ENCODE measurements around the gene KRT36.

Gene KRT36

GRCh38 chr17:41521574-41522261 is 32.0 kb upstream of the KRT36 start:
- DNase-seq = no peak

GRCh38 chr17:41520821-41521521 is 31.3 kb upstream of the KRT36 start:
- DNase-seq = no peak

GRCh38 chr17:41519501-41520224 is 30.0 kb upstream of the KRT36 start:
- no peak for DNase-seq

GRCh38 chr17:41518789-41519449 is 29.2 kb upstream of the KRT36 start, which contains the start of gene KRT15:
Gene KRT15 (minus strand): TSS chr17:41518890. CDS start chr17:41518827, 63 bp downstream.
- no peak for DNase-seq

- DNase-seq = no peak
These were observed 28.3 kb upstream of the KRT36 start for GRCh38 chr17:41518031-41518430.

DNA sequence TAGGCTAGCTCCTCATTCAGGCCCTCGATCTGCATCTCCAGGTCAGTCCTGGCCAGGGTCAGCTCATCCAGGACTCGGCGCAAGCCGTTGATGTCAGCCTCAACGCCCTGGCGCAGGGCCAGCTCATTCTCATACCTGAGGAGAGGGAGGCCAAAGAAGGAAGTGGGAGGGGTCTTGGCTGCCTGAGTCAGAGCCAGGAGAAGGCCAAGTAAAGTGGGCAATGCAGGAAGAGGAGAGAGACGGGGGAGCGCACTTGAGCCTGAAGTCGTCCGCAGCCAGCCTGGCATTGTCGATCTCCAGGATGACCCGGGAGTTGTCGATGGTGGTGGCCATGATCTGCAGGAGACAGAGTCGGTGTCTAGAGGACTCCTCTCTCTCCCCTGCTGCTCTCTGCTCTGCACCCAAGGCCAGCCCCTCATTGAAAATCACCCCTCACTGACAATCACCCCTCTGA is 27.1 kb upstream of the KRT36 start:
- DNase-seq = no peak

GRCh38 chr17:41516147-41516829 is 26.6 kb upstream of the KRT36 start:
- no peak for DNase-seq

DNA sequence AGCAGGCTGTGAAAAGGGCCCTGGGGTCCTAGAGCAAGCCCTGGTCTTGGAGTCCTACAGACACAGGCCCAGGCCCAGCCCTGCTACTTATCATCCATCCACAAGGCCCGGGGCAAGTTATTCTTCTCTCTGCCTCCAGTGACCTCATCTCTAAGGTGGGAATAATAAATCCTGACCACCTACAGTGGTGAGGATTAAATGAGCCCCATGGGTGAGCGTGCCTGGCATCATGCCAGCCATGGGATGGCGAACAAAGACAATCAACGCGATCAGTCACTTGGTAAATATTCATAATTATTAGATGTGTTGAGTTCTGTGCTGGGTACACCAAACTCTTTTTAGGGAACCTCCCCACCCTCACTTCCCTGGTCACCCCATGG is 23.4 kb upstream of the KRT36 start:
- DNase-seq = no peak

GRCh38 chr17:41512546-41513167 is 22.9 kb upstream of the KRT36 start:
- no peak for DNase-seq

DNA sequence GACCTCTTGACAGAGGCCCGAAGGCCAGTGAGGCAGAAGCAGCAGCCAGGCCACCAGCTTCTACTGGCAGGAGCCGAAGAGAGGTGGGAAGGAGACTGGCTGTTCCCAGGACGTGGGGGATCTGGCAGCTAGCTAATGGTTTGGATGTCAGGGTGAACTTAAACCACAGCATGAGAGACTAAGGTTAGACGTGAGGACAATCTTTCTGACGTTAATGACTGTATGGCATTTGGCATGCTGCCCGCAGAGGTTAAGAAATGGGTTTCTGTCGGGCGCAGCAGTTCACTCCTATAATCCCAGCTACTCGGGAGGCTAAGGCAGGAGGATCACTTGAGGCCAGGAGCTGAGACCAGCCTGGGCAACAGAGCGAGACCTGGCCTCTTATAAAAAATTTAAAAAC is 22.0 kb upstream of the KRT36 start:
- DNase-seq = no peak

GRCh38 chr17:41511116-41511515 is 21.4 kb upstream of the KRT36 start:
- no peak for DNase-seq

- DNase-seq = no peak
These were observed 20.7 kb upstream of the KRT36 start for GRCh38 chr17:41510251-41511065.

DNA sequence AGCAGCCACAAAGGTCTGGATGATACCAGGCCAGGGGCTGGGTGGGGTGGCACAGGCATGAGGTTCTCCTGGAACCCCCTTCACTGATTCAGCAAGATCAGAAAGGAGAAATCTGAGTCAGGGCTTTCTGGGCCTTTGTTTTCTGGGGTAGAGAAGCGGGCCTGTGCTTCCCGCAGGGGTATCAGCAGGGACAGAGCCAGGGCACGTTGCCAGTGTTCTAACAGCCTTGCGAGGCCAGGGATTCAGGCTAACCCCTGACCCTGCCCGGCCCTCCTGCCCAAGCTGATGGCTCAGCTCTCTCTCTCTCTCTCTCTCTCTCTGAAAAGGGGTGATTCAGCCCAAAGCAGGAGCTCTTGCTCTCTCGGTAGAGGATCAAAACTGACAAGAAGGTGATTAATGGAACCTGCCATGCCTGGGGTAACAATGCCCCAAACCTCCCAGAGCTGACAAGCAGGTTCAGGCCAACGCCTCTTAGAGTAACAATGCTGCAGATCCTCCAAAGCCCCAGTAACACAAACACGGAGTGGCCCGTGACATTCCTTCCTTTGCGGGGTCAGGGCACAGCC is 17.7 kb upstream of the KRT36 start:
- no peak for DNase-seq

DNA sequence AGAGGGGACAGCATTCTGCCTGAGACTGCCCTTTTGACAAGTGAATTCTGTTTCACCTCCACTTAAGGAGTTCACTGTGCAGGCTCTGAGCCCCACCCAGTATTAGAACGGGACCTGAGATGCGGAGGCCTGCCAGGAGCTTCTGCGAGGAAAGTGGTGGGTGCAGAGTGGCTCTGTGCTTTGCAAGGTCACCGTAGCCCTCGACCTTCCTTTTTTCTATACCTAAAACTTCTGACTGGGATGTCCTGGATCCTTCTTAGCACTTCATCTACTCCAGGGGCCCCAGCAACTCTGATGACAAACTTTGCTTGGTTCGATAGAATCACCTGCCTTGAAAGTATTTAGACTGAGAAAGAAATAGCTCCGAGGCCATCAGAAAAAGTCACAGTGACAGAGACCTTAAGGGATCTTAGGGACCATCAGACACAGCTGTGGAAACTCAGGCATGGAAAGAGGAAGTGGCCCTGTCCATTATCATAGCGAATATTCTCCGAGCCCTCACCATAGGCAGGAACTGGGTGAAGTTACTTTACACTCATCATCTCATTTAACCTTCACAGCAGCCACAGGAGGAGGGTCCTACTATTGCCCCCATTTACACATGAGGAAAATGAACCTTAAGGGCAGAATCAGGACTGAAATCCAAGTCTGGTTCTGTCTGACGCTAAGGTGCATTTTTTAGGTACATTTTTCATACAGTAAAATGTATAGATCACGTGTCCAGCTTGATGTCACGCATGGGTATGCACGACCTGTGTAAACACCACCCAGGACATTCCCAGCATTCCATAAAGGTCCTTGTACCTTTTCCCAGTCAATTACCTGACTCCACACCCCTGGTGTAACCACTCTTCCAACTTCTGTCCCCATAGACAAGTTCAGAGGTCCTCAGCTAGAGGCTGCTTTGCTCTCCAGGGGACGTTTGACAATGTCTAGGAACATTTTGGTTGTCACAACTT is 16.4 kb upstream of the KRT36 start:
- no peak for DNase-seq

GRCh38 chr17:41505007-41505808 is 15.5 kb upstream of the KRT36 start, which contains the start of gene KRT13:
Gene KRT13 (minus strand): TSS chr17:41505612. CDS start chr17:41505550, 62 bp downstream.
- no peak for DNase-seq

DNA sequence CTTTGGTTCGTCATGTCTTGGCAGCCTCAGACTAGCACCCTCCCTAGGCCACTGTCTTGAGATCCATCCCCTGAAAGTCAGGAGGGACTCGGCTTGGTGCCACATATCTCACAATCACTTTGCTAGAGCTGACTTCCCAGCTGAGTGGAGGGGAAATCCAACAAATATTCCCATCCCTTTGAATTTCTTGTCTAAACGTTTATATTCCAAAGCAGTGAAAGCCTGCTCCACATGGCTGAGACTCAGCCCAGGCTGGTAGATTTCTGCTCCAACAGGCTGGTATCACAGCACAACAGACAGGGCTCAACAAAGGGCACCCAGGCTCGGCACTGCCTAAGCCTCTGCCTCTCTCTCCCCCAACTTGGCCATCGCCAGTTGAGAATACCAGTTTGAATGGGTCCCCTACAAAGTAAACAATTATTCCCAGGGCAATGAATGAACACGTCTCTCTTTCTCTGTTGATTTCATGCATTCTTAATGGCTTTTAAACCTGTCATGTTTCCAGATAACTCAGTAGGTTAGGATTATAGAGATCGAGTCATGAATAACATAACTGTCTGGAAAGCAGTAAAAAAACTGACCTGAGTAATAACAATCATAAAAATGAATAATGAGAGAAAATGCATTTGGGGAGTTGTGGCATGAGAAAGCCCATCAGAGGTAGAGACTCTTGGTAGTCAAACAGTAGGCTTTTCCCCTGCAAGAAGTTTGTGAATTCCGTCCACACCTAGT is 14.7 kb upstream of the KRT36 start:
- no peak for DNase-seq

- no peak for DNase-seq
These were observed 13.5 kb upstream of the KRT36 start for GRCh38 chr17:41503202-41503601.

Data from stimulated activated CD4-positive, alpha-beta T cell treated with anti-CD3 and anti-CD28 coated beads, Interleukin-2, amount 100 ng/mL, for 48 hours (primary cell).